Measurements from ENCODE around the gene VPS18.

VPS18 gene

DNA sequence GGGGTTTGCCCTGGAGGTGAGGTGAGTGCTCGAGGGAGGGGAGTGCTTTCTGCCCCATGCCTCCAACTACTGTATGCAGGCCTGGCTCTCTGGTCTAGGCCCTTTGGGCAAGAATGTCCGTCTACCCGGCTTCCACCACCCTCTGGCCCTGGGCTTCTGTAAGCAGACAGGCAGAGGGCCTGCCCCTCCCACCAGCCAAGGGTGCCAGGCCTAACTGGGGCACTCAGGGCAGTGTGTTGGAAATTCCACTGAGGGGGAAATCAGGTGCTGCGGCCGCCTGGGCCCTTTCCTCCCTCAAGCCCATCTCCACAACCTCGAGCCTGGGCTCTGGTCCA lies 44.3 kb downstream of the VPS18 start:
- no peak for DNase-seq

DNA sequence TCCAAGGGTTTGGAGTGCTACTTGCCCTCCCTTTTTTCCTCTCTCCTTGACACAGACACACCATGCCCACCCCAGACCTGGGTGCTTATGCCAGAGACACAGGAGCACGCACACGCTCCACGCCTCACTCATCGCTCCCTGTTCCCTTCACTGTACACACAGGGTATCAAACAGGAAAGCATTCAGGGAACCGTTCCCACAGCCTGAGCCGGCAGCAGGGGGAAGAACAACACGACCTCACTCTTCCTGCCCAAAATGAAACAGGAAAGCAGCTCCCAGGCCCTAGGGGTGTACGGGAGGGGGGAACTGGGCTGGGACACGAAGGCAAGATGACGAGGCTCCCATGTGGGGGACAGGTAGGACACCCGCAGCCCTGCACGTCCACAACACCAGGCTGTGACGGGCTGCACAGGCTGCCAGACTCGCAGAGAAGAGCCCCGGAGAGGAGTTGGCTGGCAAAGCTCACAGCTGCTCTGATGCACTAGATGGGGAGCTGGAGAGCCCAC lies 46.1 kb downstream of the VPS18 start:
- DNase-seq = no peak

DNA sequence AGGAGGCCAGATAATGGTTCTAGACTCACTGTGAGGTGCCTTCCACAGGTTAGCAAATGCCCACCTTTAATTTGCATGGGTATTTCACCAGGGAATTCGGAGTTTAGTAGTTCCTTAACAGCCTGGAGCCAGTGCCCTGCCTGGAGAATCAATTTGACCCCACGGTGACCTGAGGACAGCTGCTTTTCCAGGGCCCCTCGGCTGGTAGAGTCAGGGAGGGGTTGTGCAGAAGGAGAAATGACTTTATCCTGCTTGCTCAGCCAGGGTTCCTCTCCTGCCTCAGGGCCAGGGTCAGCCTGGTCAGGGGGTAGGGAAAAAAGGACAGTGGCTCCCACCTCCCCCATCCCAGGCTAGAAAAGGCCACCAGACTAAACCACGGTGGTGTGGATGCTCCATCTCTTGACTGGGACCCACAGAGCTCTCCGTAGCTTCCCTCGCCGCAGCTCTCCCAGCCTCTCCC lies 46.8 kb downstream of the VPS18 start:
- DNase-seq = no peak

DNA sequence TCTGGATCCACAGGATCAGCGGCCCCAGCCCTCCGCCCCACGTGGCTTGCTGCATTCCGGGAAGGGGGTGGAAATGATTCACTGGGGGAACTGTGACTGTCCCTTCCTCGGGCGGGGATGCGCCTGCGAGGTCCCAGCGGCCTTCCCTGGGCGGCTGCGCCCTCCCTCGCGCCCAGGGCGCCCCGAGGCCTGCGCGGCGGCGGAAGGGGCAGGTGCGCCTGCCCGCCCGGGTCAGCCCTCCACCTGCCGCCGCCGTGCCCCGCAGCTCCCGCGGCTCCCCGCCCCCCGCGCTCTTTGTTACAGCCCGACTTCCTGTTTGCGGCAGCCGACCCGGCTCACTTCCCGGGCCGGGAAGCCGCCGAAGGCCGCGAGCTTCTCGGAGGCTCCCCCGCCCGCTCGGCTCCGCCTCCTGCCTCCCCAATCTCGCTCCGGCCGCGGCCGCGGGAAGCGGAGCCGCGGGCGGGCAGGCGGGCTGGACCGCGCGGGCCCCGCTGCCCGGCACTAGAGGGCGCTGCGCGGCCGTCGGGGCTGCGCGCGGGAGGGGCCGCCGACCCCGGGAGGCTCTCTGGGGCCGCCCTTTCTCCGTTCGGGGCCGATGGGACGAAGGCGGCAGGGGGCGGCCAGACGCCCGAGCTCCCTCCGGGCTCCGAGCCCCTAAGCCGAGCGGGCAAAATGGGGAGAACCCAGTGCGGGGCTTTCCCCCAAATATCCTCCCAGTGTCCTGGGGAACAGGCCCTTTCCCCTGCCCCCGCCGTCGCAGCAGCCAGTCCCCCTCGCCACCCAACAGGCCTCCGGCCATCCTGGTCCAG lies 47.5 kb downstream of the VPS18 start:
- peak; percentile 90 for DNase-seq

DNA sequence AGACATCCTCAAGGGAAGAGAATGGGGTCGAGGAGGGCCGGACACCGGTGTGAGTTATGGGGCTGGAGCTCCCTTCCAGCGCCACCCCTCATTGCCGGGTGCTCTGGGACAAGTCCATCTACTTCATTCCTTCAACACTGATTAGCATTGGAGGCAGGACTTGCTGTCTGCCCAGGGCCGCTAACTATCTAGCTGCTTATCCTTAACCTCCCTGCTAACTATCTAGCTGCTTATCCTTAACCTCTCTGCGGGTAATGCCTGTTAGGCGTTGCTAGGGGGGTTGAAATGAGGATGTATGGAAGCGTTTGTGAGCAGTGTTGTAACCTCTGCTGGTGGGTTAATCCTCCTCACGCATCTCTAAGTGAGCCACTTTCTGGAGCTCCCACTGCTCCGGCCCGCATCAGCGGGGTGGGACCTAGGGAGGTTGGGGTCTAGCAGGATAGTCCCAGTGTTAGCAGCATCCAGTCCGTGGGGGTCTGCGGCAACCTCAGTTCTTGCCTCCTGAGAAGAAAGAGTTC lies 48.1 kb downstream of the VPS18 start:
- no peak for DNase-seq

DNA sequence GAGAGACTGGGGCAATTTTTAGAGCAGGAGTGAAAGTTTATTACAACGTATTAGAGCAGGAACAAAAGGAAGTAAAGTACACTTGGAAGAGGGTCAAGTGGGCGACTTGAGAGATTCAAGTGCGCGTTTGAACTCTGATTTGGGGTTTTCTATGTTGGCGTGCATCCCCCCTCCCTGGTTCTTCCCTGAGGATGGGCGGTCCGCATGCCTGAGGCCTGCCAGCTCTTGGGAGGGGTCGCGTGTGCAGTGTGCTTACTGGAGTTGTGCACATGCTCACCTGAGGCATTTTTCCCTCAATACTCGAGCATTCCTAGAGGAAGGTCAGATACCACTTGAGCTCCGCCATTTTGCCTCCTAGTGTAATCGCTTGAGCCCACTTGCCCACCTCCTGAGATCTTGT lies 48.6 kb downstream of the VPS18 start:
- DNase-seq = no peak

DNA sequence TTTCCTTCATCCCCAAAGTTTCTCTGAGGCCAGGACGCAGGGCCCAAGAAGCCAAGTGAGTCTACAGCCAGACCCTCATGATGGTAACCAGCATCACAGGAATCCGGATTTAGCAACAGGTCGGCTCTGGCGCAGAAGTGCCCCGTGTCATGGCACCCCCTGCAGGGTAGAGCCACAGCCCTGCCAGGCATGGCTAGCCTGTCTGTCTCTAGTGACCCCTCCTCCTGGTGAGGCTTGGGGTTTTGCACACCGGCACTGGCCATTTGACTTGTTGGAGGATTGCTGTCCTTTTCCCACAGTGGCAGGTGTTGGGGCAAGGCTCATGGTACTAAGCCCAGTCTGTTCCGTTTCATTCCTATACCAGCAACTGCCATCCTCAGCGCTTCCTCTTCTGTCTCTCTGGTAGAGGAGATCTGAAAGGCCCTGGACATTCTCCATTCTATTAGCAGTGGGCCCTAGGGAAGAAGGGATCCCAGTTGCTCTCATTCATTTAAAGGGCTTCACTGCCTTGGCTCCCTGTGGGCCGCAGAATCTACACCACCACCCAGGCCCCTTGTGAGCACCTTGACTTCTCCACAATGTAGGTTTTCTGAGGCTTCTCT lies 49.6 kb downstream of the VPS18 start:
- no peak for DNase-seq

DNA sequence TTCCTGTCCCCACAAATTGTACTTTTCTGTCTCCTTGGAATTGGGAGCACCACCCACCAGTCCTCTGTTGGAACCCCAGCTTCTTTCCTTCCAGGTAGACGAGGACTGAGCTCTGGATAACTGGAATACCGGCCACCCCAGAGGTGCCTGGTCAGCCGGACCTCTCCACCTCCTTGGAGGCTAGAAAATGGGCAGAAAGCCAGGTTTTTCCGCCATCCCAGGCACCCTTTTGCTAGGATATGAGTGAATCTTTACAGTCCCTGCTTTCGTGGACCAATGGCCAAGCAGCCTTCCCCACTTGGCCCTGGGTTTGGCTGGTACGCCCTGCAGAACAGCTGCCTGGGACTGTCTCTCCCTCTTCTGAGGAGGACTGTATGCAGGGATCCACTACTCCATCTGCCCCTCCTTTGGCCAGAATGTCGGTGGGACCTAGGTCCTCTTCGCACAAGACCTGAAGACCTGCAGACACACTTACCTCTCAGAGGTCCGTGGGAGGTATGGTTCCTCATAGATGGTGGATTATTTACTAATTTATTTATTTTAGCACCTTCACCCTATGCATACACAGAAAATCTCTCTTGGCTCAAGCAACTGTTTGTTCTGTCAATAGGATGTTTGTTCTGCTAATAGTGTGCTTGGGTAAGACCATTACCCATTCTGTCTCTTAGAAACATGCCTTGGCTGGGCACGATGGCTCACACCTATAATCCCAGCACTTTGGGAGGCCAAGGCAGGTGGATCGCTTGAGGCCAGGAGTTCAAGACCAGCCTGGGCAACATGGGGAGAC lies 50.5 kb downstream of the VPS18 start:
- no peak for DNase-seq

DNA sequence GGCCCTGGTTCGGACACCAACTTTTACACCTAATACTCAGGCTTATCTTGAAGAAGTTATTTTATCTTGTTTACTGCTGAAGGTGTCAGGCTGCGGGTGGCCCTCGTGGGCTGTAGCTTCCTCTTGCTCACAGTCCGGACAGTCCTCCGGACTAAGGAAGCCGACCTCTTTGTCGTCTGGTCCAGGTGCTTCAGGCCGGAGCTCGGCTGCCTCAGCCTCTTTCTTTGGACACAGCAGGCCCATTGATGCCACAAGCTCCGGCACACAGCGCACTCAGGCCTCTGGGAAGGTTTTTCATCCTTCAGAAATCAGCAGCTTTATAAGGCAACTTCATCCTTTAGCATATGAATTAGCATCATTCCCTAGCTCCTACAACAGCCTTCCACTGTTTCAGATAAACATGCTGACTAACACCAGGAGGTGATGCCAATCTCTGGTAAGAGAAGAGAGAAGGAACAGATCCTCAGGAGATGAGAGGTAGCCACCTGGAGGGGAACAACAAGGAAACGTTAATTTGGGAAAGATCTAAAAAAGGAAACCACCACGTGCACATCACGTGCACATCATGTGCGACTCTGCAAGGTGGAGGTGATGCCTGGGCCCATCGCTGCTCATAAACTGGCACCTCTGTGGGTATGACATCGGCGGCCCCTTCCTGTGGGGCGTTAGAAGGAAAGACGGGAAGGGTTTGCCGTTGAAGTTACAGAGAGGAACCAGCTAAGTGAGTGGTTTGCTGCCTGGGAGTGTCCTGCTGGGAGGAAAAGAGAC lies 54.6 kb downstream of the VPS18 start:
- DNase-seq = no peak

DNA sequence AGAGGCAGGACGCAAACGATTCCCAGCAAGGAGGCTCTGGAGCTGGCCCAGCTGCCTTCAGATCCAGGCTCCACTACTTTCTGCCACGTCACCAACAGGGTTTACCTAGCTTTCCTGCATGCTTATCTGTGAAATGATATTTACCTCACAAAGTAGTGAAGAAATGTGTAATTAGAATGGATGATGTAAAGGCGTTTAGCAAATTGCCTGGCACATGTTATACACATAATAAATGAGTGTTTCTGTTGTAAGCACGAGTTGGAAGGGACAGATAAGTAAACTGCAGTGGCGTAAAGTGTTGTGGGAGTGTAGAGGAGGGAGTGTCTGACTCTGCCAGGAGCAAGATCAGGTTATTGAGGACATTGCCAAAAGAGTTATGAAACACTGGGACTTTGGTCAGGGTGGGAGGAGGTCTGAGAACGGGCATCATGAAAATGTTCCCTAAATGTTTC lies 55.5 kb downstream of the VPS18 start:
- no peak for DNase-seq

DNA sequence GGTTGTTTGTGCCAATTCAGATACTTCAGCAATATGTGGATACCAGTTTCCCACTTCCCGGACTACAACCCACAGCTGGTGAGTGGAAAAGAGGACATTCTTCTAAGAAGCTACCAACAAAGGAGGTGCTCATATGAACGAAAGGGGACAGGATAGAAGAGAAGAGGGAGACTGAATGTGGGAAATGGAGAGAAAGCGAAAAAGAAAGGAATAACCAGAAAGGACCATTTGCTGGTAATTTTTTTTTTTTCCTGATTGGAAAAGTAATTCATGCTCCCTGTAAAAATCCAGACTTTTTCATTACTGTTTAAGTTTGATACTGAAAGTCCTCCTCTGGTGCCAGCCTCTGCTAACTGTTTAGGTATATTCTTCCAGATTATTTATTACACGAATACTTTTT lies 57.5 kb downstream of the VPS18 start:
- DNase-seq = no peak

DNA sequence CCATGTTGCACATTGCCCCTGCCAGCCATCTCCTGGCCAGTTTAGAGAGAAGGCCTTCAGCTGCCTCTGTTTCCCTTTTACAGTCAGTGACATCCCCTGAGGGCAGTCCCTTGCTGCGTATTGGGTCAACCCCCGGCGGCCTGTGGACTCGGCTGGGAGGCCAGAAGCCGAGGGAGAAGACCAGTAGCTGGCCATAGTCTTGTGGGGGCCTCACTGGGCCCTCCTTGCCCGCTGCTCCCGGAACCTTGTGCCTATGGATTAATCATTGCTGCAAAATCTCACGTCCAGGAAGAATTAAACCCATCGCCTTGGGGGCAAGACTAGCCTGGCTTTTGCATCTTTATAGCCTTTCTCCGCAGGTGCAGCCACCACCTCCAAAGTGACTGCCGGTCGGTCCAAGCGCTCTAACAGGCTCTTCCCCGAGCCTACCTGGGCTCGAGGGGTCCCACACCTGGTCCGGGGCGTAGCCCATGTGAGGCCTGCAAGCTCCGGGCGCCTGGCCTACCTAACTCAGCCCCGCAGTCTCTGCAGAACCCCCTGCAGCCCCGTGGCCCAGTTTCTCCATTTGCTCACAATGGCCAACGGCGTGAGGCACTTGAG lies 58.2 kb downstream of the VPS18 start:
- no peak for DNase-seq

DNA sequence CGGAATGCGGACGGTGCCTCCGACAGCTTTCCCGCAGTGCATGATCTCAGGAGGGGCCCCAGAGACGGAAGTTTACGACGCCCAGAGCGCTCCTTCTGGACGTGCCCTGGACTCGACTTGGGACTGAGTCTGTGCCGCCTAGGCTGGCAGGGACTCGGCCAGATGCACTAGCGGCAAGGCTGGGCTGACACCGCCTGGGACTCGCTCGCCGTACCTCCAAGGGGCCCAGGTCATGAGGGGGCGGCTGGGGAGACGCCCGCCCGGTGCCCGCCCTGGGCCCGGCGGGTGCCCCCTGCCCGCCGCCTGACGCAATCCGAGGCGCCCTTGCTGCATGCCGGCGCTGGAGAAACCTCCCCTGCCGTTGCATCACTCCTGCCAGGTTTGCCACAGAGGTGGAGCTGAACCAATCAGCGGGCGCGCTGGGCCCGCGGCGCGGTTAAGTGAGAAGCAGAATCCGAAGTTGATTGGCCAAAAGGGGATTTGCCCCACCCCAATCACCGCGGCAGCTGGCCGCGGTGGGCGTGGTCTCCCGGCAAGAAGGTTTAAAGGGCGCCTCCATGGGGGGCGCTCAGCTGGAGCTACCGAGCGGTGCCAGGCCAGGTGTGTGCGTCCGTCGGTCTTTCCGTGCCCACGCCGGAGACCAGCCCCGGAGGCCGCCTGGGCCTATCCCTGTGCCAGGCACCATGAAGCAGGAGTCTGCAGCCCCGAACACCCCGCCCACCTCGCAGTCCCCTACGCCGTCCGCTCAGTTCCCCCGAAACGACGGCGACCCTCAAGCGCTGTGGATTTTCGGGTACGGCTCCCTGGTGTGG lies 58.9 kb downstream of the VPS18 start, which contains the start of gene CHAC1:
CHAC1 (plus strand) TSS at position 571 of the 812 bp plus-strand sequence; CDS start at position 684, 113 bp downstream.
- DNase-seq = peak; percentile 96

All from 8988T (cell line).